CD14-positive monocyte (primary cell): ENCODE measurements around the gene GYPA. TPM values are rescaled to one million over a fixed set of nuclear protein-coding genes. Genes with fewer than 3 reads are reported as not detected.

Experiments
- polyA plus RNA-seq, 3 donors: library from polyadenylated mRNA; depleted of rRNA in 1 of 3; unstranded in 2 of 3; stranded (reverse) in 1 of 3; fragments of 300-500 nt in 2 of 3; fragments of >200 nt in 1 of 3; fragmentation: Illumina TruSeq in 2 of 3; gene quantifications; 1 replicate in 2 of 3; 2 replicates in 1 of 3; pipeline ENCODE4 v1.2.3, GENCODE V29; 2012 to 2021

Gene GYPA
- polyA plus RNA-seq, 3 donors, result not detected

Other genes with a start within 250 kb of the GYPA start
- gene GYPE, start 235.2 kb downstream of the GYPA start, polyA plus RNA-seq, result under 1 TPM in 2 of 3 donors, not detected in 1; 0.34 to 0.49 TPM
- not detected for gene GYPB, start 121.3 kb downstream of the GYPA start, polyA plus RNA-seq